ENCODE results near the gene LZTR1.

LZTR1 gene

GRCh38 chr22:20982563-20982882, 426 bp downstream of the LZTR1 start:
- Histone ChIP-seq H3K79me2 (peaks cover 4% of the 10 kb centered on the region), H3K9me3 (ENCODE audit: control insufficient read depth, low read length) (no peaks in the 10 kb centered on the region), H3K36me3 (ENCODE audit: control insufficient read depth, insufficient read depth, low read length) (no peaks in the 10 kb centered on the region), H3K4me3 (ENCODE audit: low read depth, low read length) (peak overlapping the region; percentile 95), H3K27me3 (ENCODE audit: control insufficient read depth, insufficient read depth, low read length) (no peaks in the 10 kb centered on the region), H3K9ac (no peak overlapping the region), H3K27ac (no peak overlapping the region), H3K4me1 (peaks cover 6% of the 10 kb centered on the region), H2AFZ (peak overlapping the region; percentile 82), H3K4me2 (ENCODE audit: low read length) (peak overlapping the region; percentile 100)
- no peak for TF ChIP-seq CTCF (IDR thresholded peaks at IDR 0.05)

GRCh38 chr22:20983081-20983771, 1.1 kb downstream of the LZTR1 start:
- H3K36me3 ChIP-seq (ENCODE audit: control insufficient read depth, insufficient read depth, low read length) = no peaks in the 10 kb centered on the region

GRCh38 chr22:20985720-20986119, 3.6 kb downstream of the LZTR1 start:
- H3K9ac ChIP-seq = no peak overlapping the region
- H3K36me3 ChIP-seq (ENCODE audit: control insufficient read depth, insufficient read depth, low read length) = no peaks in the 10 kb centered on the region
- no peak overlapping the region for H2AFZ ChIP-seq
- no peak overlapping the region for H3K27ac ChIP-seq
- peaks cover 4% of the 10 kb centered on the region for H3K79me2 ChIP-seq
- no peak overlapping the region for H3K4me2 ChIP-seq (ENCODE audit: low read length)
- no peaks in the 10 kb centered on the region for H3K9me3 ChIP-seq (ENCODE audit: control insufficient read depth, low read length)
- H3K4me3 ChIP-seq (ENCODE audit: low read depth, low read length) = no peak overlapping the region
- peaks cover 6% of the 10 kb centered on the region for H3K4me1 ChIP-seq
- H3K27me3 ChIP-seq (ENCODE audit: control insufficient read depth, insufficient read depth, low read length) = no peaks in the 10 kb centered on the region
- TF ChIP-seq CTCF (IDR thresholded peaks at IDR 0.05) = no peak

More at GRCh38 chr22:20983081-20983771, 1.1 kb downstream of the LZTR1 start:
- peaks cover 6% of the 10 kb centered on the region for H3K4me1 ChIP-seq
- peak overlapping the region; percentile 95 for H3K4me3 ChIP-seq (ENCODE audit: low read depth, low read length)
- no peak overlapping the region for H3K27ac ChIP-seq
- no peak for TF ChIP-seq CTCF (IDR thresholded peaks at IDR 0.05)
- H3K4me2 ChIP-seq (ENCODE audit: low read length) = peak overlapping the region; percentile 100
- H3K79me2 ChIP-seq = peaks cover 4% of the 10 kb centered on the region
- H2AFZ ChIP-seq = no peak overlapping the region
- no peaks in the 10 kb centered on the region for H3K9me3 ChIP-seq (ENCODE audit: control insufficient read depth, low read length)
- H3K9ac ChIP-seq = no peak overlapping the region
- H3K27me3 ChIP-seq (ENCODE audit: control insufficient read depth, insufficient read depth, low read length) = no peaks in the 10 kb centered on the region

GRCh38 chr22:20986365-20986764, 4.3 kb downstream of the LZTR1 start:
- no peaks in the 10 kb centered on the region for H3K79me2 ChIP-seq
- TF ChIP-seq CTCF (IDR thresholded peaks at IDR 0.05) = no peak
- H3K27ac ChIP-seq = no peak overlapping the region
- H3K4me2 ChIP-seq (ENCODE audit: low read length) = no peak overlapping the region
- no peaks in the 10 kb centered on the region for H3K9me3 ChIP-seq (ENCODE audit: control insufficient read depth, low read length)
- no peaks in the 10 kb centered on the region for H3K36me3 ChIP-seq (ENCODE audit: control insufficient read depth, insufficient read depth, low read length)
- peaks cover under 1% of the 10 kb centered on the region for H3K4me1 ChIP-seq
- no peak overlapping the region for H3K4me3 ChIP-seq (ENCODE audit: low read depth, low read length)
- H3K27me3 ChIP-seq (ENCODE audit: control insufficient read depth, insufficient read depth, low read length) = no peaks in the 10 kb centered on the region
- H3K9ac ChIP-seq = no peak overlapping the region
- H2AFZ ChIP-seq = no peak overlapping the region

GRCh38 chr22:20987375-20987774, 5.3 kb downstream of the LZTR1 start:
- TF ChIP-seq CTCF (IDR thresholded peaks at IDR 0.05) = no peak
- H3K36me3 ChIP-seq (ENCODE audit: control insufficient read depth, insufficient read depth, low read length) = no peaks in the 10 kb centered on the region
- no peak overlapping the region for H3K4me2 ChIP-seq (ENCODE audit: low read length)
- H3K4me3 ChIP-seq (ENCODE audit: low read depth, low read length) = no peak overlapping the region
- H3K9me3 ChIP-seq (ENCODE audit: control insufficient read depth, low read length) = no peaks in the 10 kb centered on the region
- no peaks in the 10 kb centered on the region for H3K4me1 ChIP-seq
- H3K9ac ChIP-seq = no peak overlapping the region
- H2AFZ ChIP-seq = no peak overlapping the region
- H3K79me2 ChIP-seq = no peaks in the 10 kb centered on the region
- H3K27me3 ChIP-seq (ENCODE audit: control insufficient read depth, insufficient read depth, low read length) = no peaks in the 10 kb centered on the region
- no peak overlapping the region for H3K27ac ChIP-seq
